Panc1 (cell line): ENCODE measurements around the gene GMPPA. TPM values are rescaled to one million over a fixed set of nuclear protein-coding genes. Genes with fewer than 3 reads are reported as not detected.

Experiments
- ATAC-seq: fragments of 200-7000 bp; cut with Tn5 transposase; 2 replicates; pipeline ENCODE4 v1.9.1; 2020; ENCODE audit warnings: mild to moderate bottlenecking, moderate library complexity
- BruUV-seq: library from RNA; stranded (reverse); fragments of 400-500 nt; replicated peaks from 2 replicates; lab custom pipeline; 2021; lab: Mats Ljungman, UMichigan
- CTCF ChIA-PET: fragments of 300-600 bp; sonication (Branson Sonifier 250); formaldehyde crosslinking; loops from one replicate; lab custom pipeline; 2022; ENCODE audit warnings: antibody characterized with exemption; lab: Charles Lee
- POLR2A ChIA-PET: fragments of 300-600 bp; sonication (Branson Sonifier 250); formaldehyde crosslinking; loops from one replicate; lab custom pipeline; 2022; ENCODE audit warnings: antibody characterized with exemption; lab: Charles Lee
- DNase-seq: peaks from one replicate; pipeline ENCODE4 v3.0.0-alpha.2; 2010; ENCODE audit warnings: low read depth, low spot score
- H3K27ac ChIP-seq: 2 replicates; pipeline ENCODE4 v1.5.1; 2011; ENCODE audit warnings: mild to moderate bottlenecking, low read length, inconsistent platforms
- H3K27me3 ChIP-seq: fragments of 200-500 bp; sonication (Bioruptor generic); 2 replicates; pipeline ENCODE4 v1.6.0; 2014; ENCODE audit warnings: low read length, inconsistent platforms; ENCODE audit not compliant: control insufficient read depth, insufficient read depth
- H3K36me3 ChIP-seq: fragments of 200-500 bp; sonication (Bioruptor generic); 2 replicates; pipeline ENCODE4 v1.5.1; 2014; ENCODE audit warnings: inconsistent platforms, mild to moderate bottlenecking, low read length, moderate library complexity; ENCODE audit not compliant: control insufficient read depth, insufficient read depth
- H3K4me1 ChIP-seq: 2 replicates; pipeline ENCODE4 v1.5.1; 2011; ENCODE audit warnings: inconsistent platforms, mild to moderate bottlenecking, low read length, moderate library complexity; ENCODE audit not compliant: control insufficient read depth, insufficient read depth
- H3K4me3 ChIP-seq, 2 experiments: 2 replicates each; pipeline ENCODE4 v1.5.1; 2011 to 2012; ENCODE audit warnings: low read depth in 2 of 2, low read length in 2 of 2, mild to moderate bottlenecking in 2 of 2, inconsistent platforms in 1 of 2, moderate library complexity in 1 of 2
- H3K9me3 ChIP-seq: fragments of 200-500 bp; sonication (Bioruptor generic); 2 replicates; pipeline ENCODE4 v1.5.1; 2014; ENCODE audit warnings: low read depth, mild to moderate bottlenecking, inconsistent platforms, low read length, moderate library complexity; ENCODE audit not compliant: control insufficient read depth, insufficient read depth
- POLR2AphosphoS5 ChIP-seq: IDR thresholded peaks from 2 replicates; pipeline ENCODE4 v1.6.1; 2012; ENCODE audit warnings: mild to moderate bottlenecking, low read depth, low read length, moderate library complexity
- SIN3A ChIP-seq: IDR thresholded peaks from 2 replicates; pipeline ENCODE4 v1.6.1; 2012; ENCODE audit warnings: low read depth, mild to moderate bottlenecking, low read length, moderate library complexity, borderline replicate concordance; ENCODE audit not compliant: insufficient read depth
- TCF7L2 ChIP-seq: IDR thresholded peaks from 2 replicates; pipeline ENCODE4 v1.6.1; 2011; ENCODE audit warnings: mild to moderate bottlenecking, low read depth, low read length, inconsistent platforms
- in situ Hi-C: cut with HindIII; loops from 2 replicates; pipeline ENCODE4 v1.10.0; 2016; ENCODE audit warnings: low sequenced_read_pairs, low pct_unique_long_range_greater_than_20kb
- intact Hi-C: fragments of 100-400 bp; cut with micrococcal nuclease; formaldehyde crosslinking; loops from one replicate; pipeline ENCODE4 v1.10.0; 2022; ENCODE audit not compliant: unreplicated experiment
- total RNA-seq: library from RNA; stranded (reverse); gene quantifications from one replicate; pipeline ENCODE4 v1.2.1, GENCODE V29; 2021; ENCODE audit not compliant: unreplicated experiment
- TF ChIP-seq, protein P1 (sequence below): fragments of 450-650 bp; IDR thresholded peaks from 2 replicates; pipeline ENCODE4 v1.5.1; 2017; ENCODE audit warnings: mild to moderate bottlenecking
- TF ChIP-seq, protein P2 (sequence below), 2 experiments: IDR thresholded peaks; 2 replicates each; pipeline ENCODE4 v1.6.1; 2011 to 2012; ENCODE audit warnings: low read depth in 2 of 2, control low read depth in 1 of 2, low read length in 1 of 2, mild to moderate bottlenecking in 1 of 2, moderate library complexity in 1 of 2; ENCODE audit not compliant: insufficient read depth in 1 of 2

Gene GMPPA
- total RNA-seq, 1 experiment from 2014 or later: 66.2 TPM

DNA sequence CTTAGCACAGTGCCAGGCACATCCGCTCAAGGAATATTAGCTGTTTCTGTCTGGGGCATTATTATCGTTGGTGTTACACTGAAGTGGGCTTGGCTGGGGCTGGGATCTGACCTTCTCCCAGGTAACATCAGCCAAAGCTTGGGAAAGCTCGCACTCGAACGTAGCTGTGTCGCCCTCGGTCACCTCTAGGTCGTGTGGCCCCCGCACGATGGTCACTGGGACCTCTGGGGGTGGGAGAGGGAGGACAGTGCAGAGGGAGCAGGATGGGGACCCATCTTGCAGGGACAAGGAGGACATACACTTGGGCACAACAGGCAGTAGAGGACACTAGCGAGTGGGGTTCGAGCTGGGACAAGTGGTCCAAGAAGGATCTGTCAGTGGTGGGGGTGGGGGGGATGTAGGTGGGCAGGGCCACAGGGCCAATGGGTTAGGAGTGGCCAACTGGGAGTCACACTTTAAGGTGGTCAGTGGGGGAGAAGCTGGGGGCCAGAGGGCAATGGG is 54.8 kb downstream of the GMPPA start:
- POLR2A ChIA-PET: no interaction called here
- no TSS peak for BruUV-seq

DNA sequence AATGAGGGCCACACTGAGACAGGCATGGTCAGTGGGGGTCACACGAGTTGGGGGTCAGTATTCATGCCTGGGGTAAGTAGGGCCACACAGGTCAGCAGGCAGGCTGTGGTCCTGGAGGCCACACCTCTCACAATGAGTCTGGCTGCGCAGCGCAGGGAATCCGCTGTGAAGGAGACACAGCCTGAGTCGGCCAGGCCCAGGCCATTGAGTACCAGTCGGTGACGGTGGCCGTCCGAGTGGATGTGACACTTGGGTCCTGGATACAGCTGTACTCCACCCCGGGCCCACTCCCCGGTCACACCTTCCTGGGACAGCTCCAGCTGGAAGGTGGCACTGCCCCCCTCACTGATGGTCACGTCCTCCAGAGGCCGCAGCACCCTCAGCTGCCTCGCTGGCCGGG is 55.7 kb downstream of the GMPPA start:
- in situ Hi-C loops (no loop called here), intact Hi-C loops (no loop called here)
- ChIA-PET CTCF (no interaction called here), POLR2A (no interaction called here)
- Histone ChIP-seq H3K27ac (no peak overlapping the region), H3K4me1 (peaks cover 3% of the 10 kb centered on the region; the same call in 1 of the 2 replicates), H3K9me3 (no peaks in the 10 kb centered on the region), H3K36me3 (no peaks in the 10 kb centered on the region), H3K27me3 (no peaks in the 10 kb centered on the region), H3K4me3 (no peak overlapping the region)
- ATAC-seq (no peak), DNase-seq (no peak)
- no TSS peak for BruUV-seq
- TF ChIP-seq, protein P1, sequence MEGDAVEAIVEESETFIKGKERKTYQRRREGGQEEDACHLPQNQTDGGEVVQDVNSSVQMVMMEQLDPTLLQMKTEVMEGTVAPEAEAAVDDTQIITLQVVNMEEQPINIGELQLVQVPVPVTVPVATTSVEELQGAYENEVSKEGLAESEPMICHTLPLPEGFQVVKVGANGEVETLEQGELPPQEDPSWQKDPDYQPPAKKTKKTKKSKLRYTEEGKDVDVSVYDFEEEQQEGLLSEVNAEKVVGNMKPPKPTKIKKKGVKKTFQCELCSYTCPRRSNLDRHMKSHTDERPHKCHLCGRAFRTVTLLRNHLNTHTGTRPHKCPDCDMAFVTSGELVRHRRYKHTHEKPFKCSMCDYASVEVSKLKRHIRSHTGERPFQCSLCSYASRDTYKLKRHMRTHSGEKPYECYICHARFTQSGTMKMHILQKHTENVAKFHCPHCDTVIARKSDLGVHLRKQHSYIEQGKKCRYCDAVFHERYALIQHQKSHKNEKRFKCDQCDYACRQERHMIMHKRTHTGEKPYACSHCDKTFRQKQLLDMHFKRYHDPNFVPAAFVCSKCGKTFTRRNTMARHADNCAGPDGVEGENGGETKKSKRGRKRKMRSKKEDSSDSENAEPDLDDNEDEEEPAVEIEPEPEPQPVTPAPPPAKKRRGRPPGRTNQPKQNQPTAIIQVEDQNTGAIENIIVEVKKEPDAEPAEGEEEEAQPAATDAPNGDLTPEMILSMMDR: no peak
- TF ChIP-seq TCF7L2: no peak
- TF ChIP-seq SIN3A: no peak
- no peak for TF ChIP-seq POLR2AphosphoS5
- TF ChIP-seq, protein P2, sequence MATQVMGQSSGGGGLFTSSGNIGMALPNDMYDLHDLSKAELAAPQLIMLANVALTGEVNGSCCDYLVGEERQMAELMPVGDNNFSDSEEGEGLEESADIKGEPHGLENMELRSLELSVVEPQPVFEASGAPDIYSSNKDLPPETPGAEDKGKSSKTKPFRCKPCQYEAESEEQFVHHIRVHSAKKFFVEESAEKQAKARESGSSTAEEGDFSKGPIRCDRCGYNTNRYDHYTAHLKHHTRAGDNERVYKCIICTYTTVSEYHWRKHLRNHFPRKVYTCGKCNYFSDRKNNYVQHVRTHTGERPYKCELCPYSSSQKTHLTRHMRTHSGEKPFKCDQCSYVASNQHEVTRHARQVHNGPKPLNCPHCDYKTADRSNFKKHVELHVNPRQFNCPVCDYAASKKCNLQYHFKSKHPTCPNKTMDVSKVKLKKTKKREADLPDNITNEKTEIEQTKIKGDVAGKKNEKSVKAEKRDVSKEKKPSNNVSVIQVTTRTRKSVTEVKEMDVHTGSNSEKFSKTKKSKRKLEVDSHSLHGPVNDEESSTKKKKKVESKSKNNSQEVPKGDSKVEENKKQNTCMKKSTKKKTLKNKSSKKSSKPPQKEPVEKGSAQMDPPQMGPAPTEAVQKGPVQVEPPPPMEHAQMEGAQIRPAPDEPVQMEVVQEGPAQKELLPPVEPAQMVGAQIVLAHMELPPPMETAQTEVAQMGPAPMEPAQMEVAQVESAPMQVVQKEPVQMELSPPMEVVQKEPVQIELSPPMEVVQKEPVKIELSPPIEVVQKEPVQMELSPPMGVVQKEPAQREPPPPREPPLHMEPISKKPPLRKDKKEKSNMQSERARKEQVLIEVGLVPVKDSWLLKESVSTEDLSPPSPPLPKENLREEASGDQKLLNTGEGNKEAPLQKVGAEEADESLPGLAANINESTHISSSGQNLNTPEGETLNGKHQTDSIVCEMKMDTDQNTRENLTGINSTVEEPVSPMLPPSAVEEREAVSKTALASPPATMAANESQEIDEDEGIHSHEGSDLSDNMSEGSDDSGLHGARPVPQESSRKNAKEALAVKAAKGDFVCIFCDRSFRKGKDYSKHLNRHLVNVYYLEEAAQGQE (IDR thresholded peaks at IDR 0.05; ENCODE audit: insufficient read depth in 1 of 2, low read depth in 2 of 2, low read length in 1 of 2): no peak

More for the DNA sequence above, 54.8 kb downstream of the GMPPA start:
- no peak overlapping the region for H3K4me3 ChIP-seq
- H3K9me3 ChIP-seq: no peaks in the 10 kb centered on the region
- in situ Hi-C loops (no loop called here), intact Hi-C loops (no loop called here)
- DNase-seq (no peak), ATAC-seq (no peak)
- TF ChIP-seq POLR2AphosphoS5: no peak
- TF ChIP-seq, protein P1: no peak
- no peak overlapping the region for H3K27ac ChIP-seq
- H3K36me3 ChIP-seq: no peaks in the 10 kb centered on the region
- peaks cover 3% of the 10 kb centered on the region; the same call in 1 of the 2 replicates for H3K4me1 ChIP-seq
- no peaks in the 10 kb centered on the region for H3K27me3 ChIP-seq
- CTCF ChIA-PET: no interaction called here
